NB4 (cell line): ENCODE measurements around the gene SLC5A9.
"Not testable (repeated sequence)": the region's sequence is repeated elsewhere in the genome, so short reads cannot be mapped to it uniquely, and the experiment has no call there.

Experiments used
- CTCF ChIP-seq: IDR thresholded peaks from one replicate; pipeline ENCODE4 v1.5.1; 2012; ENCODE audit warnings: low read depth, low read length
- MYC ChIP-seq: IDR thresholded peaks from 2 replicates; pipeline ENCODE4 v1.6.1; 2011; ENCODE audit warnings: low read depth, low read length

GRCh38 chr1:48214366-48214765 lies 8.2 kb upstream of the SLC5A9 start:
- not testable (repeated sequence) for TF ChIP-seq CTCF, MYC
